CD1c-positive myeloid dendritic cell (primary cell): Measurements from ENCODE around the gene SNCAIP.

ENCODE experiments used
- DNase-seq: peaks from one replicate; pipeline ENCODE4 v3.0.0-alpha.2; 2016; ENCODE audit errors: extremely low spot score

The SNCAIP gene

GRCh38 chr5:122398016-122398415 is 86.0 kb downstream of the SNCAIP start:
- DNase-seq = no peak

GRCh38 chr5:122400341-122400740 is 88.3 kb downstream of the SNCAIP start:
- no peak for DNase-seq

- DNase-seq = no peak
These were observed 88.9 kb downstream of the SNCAIP start for GRCh38 chr5:122400938-122401337.

GRCh38 chr5:122401976-122402725 is 90.1 kb downstream of the SNCAIP start:
- DNase-seq = no peak

GRCh38 chr5:122402955-122403685 is 91.1 kb downstream of the SNCAIP start:
- DNase-seq = no peak

- DNase-seq = no peak
These were observed 92.0 kb downstream of the SNCAIP start for GRCh38 chr5:122404018-122404417.

- no peak for DNase-seq
These were observed 92.8 kb downstream of the SNCAIP start for GRCh38 chr5:122404653-122405362.

- DNase-seq = no peak
These were observed 93.7 kb downstream of the SNCAIP start for GRCh38 chr5:122405751-122406150.

GRCh38 chr5:122406181-122406580 is 94.1 kb downstream of the SNCAIP start:
- no peak for DNase-seq

- peak; percentile 73 for DNase-seq
These were observed 96.7 kb downstream of the SNCAIP start for GRCh38 chr5:122408592-122409224.

GRCh38 chr5:122412966-122413365 is 100.9 kb downstream of the SNCAIP start:
- DNase-seq = no peak

- no peak for DNase-seq
These were observed 101.7 kb downstream of the SNCAIP start for GRCh38 chr5:122413722-122414121.

GRCh38 chr5:122415030-122415800 is 103.2 kb downstream of the SNCAIP start:
- peak; percentile 57 for DNase-seq

- no peak for DNase-seq
These were observed 103.7 kb downstream of the SNCAIP start for GRCh38 chr5:122415801-122416120.

- DNase-seq = no peak
These were observed 107.3 kb downstream of the SNCAIP start for GRCh38 chr5:122419142-122419894.

GRCh38 chr5:122420091-122420490 is 108.1 kb downstream of the SNCAIP start:
- DNase-seq = no peak

GRCh38 chr5:122420537-122421236 is 108.7 kb downstream of the SNCAIP start:
- DNase-seq = no peak

GRCh38 chr5:122421374-122422079 is 109.5 kb downstream of the SNCAIP start:
- DNase-seq = no peak

GRCh38 chr5:122423221-122423620 is 111.2 kb downstream of the SNCAIP start:
- no peak for DNase-seq

- no peak for DNase-seq
These were observed 112.1 kb downstream of the SNCAIP start for GRCh38 chr5:122424132-122424531.
